Kasumi-1 (cell line): ENCODE results near the gene POMT1.
"Not testable (repeated sequence)": the region's sequence is repeated elsewhere in the genome, so short reads cannot be mapped to it uniquely, and the experiment has no call there.

Experiments
- DNase-seq, 2 experiments: peaks; one replicate each; lab custom pipeline; 2025; lab: John Stamatoyannopoulos, UW

POMT1 gene

DNA sequence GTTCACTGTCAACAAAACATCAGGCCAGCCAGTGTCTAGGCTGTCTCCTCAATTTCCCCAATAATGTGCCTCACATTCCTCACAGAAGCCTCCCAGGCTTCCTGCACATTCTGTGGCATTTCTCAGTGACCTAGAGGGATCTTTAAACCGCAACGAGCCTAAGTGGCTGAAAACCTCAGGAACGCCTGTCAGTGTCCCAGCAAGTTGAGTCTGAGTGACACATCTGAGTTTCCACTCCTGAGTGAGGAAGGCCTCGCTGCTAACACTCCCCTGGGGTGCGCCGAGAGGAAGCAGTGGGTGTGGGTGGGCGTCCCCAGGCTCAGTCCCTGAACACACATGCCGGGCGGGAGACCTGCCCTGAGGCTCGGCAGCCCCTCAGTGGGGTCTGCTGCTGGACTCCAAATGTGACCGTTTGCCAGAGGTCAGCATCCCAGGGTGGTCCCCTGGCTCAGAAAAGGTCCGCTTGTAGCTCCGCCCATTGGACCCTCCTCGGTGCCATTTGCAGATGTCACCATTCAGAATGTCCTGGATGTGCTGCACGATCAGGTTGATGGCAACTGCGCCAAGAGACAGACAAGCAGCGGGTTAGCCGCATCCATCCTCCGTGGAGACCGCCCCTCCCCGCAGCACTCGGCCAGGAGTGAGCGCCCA lies 22.1 kb downstream of the POMT1 start:
- DNase-seq, result no peak

DNA sequence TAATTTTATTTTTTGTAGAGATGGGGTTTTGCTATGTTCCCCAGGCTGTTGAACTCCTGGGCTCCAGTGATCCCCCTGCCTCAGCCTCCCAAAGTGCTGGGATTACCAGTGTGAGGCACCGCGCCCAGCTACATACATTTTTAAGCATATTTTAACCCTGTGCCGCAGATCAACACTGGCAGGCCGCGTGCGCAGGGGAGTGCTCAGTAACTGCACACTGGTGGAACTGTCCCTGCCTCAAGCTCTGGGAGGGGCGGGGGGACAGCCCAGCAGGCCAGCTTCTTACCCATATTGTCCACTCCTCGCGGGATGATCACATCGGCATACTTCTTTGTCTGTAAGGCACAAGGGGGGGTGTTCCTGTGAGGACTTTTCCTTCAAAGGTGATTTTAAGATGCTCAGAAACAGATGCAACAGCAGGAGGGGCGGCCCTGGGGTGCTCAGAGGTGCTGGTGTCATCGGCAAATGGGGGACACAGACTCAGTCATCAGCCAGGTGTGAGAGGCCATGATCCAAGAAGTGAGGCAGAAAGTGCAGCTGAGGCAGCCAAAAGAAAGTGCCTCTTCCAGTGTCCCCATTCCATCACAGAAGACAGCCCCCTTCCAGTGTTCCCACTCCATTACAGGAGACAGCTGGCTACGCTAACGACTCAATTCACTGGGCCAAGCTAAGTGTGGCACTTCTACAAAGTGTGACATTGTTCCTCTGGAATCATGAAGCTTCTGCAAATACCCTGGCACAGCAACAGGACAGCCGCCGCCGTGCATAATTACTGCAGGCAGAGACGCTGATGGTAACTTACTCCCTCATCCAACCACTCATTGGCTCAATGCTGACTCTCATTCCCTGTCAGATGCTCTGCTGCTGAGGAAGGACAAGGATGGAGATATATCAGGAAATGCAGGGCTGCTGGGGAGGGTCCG lies 23.2 kb downstream of the POMT1 start:
- no peak for DNase-seq

DNA sequence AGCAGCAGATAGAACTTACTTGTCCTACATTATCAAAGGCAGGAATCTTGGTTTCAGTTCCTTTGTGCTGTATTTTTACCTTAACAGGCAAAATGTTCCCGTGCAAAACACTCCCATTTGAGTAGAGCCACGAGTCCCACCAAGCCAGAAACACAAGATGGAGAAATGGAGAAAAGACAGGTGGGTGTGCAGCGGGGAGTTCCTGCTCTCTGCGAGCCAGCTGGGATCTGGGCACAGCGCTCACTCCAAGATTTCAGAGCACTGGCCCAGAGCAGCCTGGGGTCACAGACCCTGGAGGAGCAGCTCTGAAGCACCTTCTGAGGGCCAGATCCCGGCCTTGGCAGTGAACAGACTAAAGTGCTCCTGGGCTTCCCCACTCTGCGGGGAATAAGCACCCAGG lies 25.5 kb downstream of the POMT1 start:
- no peak for DNase-seq

DNA sequence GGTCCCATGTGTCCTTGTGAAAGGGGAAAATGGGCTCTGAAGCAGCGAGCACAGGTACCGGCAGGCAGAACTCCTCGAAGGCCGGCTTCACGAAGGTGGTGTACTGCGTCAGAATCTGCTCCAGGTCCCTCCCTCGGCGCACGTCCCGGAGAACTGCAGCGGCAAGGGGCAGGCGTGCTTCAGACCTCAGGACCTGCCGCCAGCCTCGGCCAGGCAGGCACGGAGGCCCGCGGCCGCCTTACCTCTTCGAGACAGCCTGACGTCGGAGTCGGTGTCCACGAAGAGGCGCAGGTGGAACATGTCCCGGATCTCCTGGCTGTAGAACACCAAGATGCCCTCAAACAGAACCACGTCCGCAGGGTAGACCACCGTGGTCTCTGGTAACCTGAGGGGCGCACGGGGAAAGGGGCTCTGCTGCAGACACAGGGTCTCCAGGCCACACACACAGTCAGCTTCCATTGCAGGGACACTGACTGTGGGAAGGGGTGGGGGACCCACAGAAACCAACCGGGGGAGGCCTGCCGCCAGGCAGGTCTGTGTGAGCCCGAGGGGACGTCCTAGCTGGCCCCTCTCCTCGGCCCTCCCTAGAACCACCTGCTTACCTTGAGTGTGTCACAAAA lies 26.3 kb downstream of the POMT1 start:
- DNase-seq, result no peak

DNA sequence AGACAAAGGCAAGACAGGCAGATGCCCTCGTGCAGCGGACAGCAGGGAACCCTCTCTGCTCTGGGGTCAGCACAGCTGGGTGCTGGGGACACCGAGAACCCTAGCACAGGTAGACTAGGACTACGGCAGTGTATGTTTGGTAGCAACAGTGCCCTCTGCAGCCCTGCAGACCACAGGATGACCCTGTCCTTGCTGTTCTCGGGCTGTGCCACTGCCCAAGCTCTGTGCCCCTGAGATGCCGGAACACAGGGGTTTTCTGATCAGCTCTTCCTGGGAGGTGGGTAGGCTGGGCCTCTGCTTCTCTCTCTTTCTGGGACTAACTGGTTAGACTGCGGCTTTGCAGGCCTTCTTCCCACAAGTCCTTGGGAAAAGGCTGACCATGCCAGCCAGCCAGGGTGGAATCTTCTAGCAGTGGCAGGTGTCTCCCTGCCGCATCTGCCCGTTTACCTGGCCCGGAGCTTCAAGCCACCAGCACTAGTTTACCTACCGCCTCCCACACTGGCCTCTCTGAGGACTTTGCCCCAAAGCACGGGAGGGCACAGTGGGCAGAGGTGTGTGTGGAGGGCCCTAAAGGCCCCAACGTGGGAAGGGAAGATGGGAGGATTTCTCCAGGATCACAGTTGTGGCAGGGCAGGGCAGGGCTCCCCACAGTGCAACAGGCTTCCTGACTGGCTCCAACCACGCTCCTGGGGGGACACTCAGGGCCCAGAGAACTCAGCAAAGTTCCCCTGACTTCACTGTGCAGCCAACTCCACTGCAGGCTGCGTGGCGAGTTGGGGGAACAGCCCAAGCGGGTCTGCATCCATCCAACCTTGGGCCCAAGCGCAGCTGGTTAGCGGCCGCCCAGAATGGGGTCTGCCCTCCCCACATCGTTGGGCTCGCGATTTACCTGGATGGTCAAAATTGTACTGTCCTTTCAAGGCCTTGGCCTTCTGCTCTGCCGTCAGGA lies 27.2 kb downstream of the POMT1 start:
- DNase-seq, result no peak

DNA sequence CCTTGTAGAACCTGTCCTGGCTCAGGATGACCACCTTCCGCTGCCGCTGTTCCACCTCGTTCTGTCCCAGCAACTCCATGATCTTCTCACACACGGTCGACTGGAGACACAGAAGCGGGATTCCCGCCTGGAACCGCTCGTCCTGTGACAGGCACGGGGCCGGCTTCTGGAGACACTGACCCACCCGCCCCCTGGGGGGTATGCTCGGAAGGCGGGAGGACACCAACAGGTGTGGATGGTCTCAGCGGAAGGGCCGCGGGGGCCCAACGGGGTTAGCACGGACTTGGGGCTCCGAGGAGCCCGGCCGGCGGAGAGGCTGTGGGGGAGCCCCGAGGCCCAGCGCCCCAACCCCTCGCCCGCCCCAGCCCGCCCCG lies 27.8 kb downstream of the POMT1 start:
- DNase-seq, result peak in 1 of 2 experiments; percentile 10

DNA sequence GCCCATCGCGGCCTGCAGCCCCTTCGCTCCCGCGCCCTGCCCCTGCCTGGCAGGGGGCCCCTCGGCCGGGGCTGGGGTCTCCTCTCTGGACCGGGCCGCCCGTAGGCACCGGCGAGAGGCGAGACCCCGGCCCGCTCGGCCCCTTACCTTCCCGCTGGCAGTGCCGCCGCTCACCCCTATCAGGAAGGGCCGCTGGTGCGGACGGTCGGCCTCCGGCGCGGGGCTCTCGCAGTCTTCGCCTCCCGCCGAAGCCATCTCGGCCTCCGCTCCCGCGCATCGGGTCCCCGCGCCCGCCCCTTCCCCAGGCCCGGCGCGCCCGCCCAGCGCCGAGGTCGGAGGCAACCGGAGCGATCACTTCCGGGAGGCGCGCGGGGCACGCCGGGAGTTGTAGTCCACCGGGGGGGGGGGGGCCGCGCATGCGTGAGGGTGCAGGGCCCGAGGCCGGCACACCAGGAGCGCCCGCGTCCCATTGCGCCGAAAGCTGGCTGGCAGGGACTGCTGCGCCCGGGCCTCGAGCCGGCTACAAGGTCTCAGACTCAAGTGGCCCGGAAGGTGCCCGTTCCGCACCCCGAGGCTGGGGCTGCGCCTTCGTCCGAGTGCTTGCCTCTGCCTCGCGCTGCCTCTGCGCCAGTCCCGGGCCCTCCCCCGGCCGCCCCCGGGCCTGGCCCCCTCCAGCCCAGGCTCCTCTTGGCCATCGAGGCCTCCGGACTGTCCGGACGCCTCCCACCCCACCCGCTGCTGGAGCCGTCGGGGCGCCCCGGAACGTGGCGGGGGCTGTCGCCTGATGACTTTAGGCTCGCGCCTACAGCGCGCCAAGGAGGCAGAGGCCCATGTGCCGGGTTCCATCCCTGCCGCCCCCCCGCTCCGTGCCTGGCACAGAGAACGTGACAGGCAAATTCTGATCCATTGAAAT lies 28.5 kb downstream of the POMT1 start, which contains the start of gene UCK1:
TSS of gene UCK1 (minus strand) at position 344 of the 913 bp plus-strand sequence. CDS start at position 255, 89 bp downstream.
- DNase-seq, result peak; percentile 55 to 68

DNA sequence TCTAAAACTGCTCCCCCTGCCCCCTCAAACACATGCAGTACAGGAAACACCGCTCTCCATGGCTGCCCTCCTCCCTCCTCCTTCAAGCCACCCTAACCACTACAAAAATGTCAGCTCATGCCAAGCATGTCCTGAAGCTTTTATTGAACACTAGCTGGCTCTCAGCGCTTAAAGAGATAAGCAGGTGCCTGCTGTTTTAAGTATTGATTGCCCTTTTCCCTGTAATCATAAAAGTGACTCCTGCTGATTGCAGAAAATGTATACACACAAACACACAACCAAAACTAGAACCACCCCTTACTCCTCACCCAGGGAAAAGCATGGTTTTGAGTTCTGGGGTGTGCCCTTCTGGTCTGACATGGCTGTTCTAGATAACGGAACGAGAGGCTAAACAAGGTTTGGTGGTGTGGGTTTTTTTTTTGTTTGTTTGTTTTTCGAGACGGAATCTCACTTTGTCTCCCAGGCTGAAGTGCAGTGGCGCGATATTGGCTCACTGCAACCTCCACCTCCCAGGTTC lies 32.1 kb downstream of the POMT1 start:
- peak; percentile 12 to 33 for DNase-seq

DNA sequence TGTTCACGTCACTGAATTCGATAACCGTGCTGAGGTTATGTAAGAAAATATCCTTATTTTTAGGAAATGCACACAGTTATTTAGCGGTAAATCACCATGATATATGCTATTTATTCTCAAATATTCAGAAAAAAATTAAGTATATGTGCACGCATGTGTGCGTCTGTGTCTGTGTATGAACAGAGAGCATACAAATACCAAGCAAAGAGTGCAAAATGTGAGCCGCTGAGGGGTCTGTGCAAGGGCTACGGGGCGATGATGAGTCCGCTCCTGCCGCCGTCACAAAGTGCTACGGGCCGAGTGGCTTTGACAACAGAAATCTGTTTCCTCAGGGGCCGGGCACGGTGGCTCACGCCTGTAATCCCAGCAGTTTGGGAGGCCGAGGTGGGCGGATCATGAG lies 35.2 kb downstream of the POMT1 start:
- DNase-seq, result no peak

DNA sequence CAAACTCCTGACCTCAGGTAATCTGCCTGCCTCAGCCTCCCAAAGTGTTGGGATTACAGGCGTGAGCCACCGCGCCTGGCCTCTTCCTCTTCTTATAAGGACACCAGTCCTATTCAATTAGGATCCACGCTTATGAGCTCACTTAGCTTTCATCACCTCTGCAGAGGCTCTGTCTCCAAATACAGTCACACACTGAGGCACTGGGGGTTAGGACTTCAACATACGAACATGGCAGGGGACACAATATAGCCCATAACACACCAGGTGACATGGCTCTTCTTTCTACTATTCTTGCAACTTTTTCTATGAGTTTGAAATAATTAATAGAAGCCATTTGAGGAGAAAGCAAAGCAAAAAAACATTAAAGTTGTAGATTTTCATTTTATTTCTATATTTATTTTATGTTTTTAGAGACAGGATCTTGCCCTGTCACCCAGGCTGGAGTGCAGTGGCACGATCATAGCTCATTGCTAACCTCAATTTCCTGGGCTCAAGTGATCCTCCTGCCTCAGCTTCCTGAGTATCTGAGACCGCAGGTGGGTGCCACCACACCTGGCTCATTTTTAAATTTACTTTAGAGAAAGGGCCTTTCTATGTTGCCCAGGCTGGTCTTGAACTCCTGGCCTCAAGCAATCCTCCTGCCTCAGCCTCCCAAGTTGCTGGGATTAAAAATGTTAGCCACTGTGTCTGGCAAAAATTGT lies 36.7 kb downstream of the POMT1 start:
- DNase-seq, result peak in 1 of 2 experiments; percentile 8

DNA sequence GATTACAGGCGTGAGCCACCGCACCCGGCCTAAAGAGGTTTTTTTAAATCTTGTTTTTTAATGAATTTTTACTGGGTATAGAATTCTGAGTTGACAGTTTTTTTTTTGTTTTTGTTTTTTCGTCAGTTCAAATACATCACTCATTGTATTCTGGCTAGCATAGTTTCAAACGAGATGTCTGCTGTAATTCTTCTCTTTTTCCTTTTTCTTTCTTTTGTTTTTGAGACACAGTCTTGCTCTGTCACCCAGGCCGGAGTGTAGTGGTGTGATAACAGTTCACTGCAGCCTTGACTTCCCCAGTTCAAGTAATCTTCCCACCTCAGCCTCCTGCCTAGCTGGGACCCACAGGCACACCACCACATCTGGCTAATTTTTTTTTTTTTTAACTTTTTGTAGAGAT lies 40.4 kb downstream of the POMT1 start:
- DNase-seq, result peak in 1 of 2 experiments; percentile 9

DNA sequence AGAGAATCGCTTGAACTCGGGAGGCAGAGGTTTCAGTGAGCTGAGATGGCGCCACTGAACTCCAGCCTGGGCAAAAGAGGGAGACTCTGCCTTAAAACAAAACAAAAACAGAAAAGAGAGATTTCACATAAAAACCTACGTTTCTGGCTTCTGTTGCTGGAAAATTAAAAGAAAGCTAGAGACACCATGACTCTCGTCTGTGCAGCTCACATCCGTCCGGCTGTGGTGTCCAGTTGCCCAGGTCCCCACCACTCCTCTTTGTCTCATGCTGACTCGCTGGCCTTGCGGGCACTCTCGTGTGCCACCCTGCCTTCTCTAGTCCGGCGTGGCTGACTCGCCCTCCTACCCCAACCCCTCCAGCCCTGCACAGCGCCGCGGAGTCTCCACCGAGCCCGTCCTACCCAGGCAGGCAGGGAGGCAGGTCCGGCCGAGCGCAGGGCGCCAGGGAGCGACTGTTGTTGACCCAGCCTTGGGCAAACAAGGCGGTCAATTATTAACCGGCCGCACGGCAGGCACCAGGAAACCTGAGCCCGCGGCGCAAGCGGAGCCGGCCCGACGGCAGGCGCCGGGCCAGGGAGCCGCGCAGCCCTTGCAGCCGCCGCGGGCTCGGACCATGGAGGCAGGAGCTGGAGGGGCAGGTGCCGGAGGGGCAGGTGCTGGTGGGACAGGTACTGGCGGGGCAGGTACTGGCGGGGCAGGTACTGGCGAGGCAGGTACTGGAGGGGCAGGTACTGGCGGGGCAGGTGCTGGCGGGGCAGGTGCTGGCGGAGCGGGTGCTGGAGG lies 42.5 kb downstream of the POMT1 start, which contains the start of gene PRRT1B:
TSS of gene PRRT1B (plus strand) at position 521 of the 783 bp plus-strand sequence. CDS start at position 614, 93 bp downstream.
- DNase-seq, result no peak

DNA sequence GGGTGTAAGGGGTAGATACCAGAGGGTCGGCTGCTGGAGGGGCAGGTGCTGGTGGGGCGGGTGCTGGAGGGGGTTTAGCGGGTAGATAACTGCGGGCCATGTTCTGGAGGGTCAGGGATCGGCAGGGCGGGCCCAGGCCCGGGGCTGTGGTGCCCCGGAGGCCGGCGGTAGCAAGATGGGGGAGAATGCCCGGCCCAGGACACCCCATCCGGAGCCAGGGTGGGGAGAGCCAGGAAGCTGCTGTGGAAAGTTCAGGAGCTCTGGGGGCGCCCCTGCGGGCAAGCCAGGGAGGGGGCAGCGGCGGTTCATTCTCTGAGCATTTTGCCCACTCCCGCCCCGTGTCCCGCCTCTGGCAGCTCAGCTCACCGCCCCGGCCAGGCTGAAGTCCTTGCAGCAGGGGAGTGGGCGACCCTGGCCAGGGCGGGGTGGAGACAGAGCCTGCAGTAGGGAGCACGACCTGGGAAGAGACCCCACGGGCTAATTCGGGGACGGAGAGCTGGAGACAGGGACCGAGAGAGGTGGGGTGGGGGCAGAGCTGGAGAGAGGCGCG lies 43.1 kb downstream of the POMT1 start:
- no peak for DNase-seq

DNA sequence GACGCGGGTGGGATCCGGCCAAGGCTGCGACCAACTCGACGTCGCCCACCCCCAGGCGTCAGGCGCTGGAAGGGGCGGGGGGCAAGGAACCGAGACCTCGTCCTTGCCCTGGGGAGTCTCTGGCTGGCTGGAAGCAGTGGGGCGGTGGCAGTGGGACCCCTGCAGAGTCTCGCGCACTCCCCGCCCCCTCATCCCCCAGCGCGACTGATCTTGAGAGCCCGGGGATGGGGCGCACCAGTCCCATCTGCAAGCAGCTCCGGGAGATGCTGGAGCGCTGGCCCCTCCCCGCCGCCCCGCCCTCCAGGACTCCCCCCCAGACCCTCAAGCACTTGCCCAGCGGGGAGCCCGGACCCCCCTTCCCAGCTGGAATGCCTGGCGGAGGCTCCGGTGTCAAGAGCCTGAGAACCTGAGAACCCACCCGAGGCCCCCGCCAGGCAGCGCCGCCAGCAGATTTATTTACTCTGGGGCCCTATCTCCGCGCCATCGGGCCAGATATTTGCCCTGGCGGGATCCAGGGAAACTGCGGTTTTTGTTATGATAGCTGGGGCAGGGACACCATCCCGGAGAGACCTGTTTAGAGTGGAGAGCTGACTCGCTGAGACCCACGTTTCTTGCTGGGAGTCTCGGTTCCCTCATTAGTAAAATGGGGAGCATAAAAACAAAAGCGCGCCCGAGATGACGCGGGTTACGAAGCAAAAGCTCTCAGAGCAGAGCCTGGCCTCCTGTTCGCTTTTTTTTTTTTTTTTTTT lies 43.8 kb downstream of the POMT1 start:
- no peak for DNase-seq

DNA sequence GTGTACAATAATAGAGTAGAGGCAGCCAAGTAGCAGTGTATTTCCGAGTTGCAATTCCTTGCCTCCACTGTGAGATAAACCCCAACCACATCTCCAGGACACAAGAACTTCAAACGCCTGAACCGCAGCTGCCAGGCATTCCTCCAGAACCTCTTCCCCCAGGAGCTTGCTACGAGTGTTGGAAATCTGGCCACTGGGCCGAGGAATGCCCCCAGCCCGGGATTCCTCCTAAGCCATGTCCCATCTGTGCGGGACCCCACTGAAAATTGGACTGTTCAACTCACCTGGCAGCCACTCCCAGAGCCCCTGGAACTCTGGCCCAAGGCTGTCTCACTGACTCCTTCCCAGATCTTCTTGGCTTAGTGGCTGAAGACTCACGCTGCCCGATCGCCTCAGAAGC lies 46.5 kb downstream of the POMT1 start:
- not testable (repeated sequence) for DNase-seq

DNA sequence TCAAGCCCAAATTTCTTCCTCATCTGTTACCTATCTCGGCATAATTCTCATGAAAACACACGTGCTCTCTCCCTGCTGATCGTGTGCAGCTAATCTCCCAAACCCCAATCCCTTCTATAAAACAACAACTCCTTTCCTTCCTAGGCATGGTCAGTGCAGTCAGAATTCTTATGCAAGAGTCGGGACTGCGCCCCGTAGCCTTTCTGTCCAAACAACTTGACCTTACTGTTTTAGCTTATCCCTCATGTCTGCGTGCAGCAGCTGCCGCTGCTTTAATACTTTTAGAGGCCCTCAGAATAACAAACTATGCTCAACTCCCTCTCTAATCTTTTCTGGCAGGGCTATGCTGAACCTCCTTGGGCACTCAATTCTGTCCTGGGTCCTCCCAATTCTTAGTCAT lies 47.7 kb downstream of the POMT1 start:
- not testable (repeated sequence) for DNase-seq

DNA sequence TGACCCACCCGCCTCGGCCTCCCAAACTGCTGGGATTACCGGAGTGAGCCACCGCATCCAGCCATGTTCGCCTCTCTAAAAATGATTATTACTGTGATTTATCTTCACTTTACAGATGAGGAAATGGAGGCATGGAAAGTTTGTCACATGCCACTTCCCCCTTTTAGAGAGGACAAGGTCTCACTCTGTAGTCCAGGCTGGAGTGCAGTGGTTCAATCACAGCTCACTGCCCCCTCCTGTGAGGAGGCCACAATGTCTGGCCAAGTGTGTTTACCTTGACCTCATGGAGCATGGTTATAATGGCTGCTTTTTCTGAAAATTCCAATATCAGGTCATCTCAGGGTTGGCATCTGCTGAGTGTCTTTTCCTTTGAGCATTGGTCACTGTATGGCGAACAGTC lies 49.3 kb downstream of the POMT1 start:
- DNase-seq, result no peak
